HG03575 (cell line): ENCODE data around the gene POLK.
"Not testable (repeated sequence)": the region's sequence is repeated elsewhere in the genome, so short reads cannot be mapped to it uniquely, and the experiment has no call there.

ENCODE experiments used
- ATAC-seq: cut with Tn5 transposase; IDR thresholded peaks from one replicate; pipeline ENCODE4 v1.9.1; 2021; ENCODE audit not compliant: unreplicated experiment, insufficient number of reproducible peaks, low FRiP score; ENCODE audit errors: extremely low read depth

Gene POLK

GRCh38 chr5:75509546-75509945 is 2.1 kb upstream of the POLK start:
- ATAC-seq = no peak

- no peak for ATAC-seq
These were observed 1.7 kb upstream of the POLK start for GRCh38 chr5:75509956-75510355.

- ATAC-seq = no peak
These were observed 1.3 kb upstream of the POLK start for GRCh38 chr5:75510417-75510835.

- ATAC-seq = peak; percentile 8
These were observed 756 bp upstream of the POLK start for GRCh38 chr5:75510836-75511434.

- no peak for ATAC-seq
These were observed 838 bp downstream of the POLK start for GRCh38 chr5:75512383-75513074.

- no peak for ATAC-seq
These were observed 2.1 kb downstream of the POLK start for GRCh38 chr5:75513841-75514240.

- no peak for ATAC-seq
These were observed 2.6 kb downstream of the POLK start for GRCh38 chr5:75514323-75514722.

GRCh38 chr5:75519761-75520160 is 8.1 kb downstream of the POLK start:
- no peak for ATAC-seq

GRCh38 chr5:75521195-75521594 is 9.5 kb downstream of the POLK start:
- no peak for ATAC-seq

GRCh38 chr5:75522025-75522424 is 10.3 kb downstream of the POLK start:
- ATAC-seq = no peak

GRCh38 chr5:75522542-75522941 is 10.9 kb downstream of the POLK start:
- no peak for ATAC-seq

- no peak for ATAC-seq
These were observed 11.6 kb downstream of the POLK start for GRCh38 chr5:75523275-75523674.

- peak; percentile 55 for ATAC-seq
These were observed 12.4 kb downstream of the POLK start for GRCh38 chr5:75524071-75524470.

- ATAC-seq = no peak
These were observed 12.9 kb downstream of the POLK start for GRCh38 chr5:75524591-75524990.

GRCh38 chr5:75525344-75525743 is 13.7 kb downstream of the POLK start:
- ATAC-seq = no peak

- no peak for ATAC-seq
These were observed 14.4 kb downstream of the POLK start for GRCh38 chr5:75526070-75526469.

GRCh38 chr5:75529185-75529584 is 17.5 kb downstream of the POLK start:
- no peak for ATAC-seq

- no peak for ATAC-seq
These were observed 20.5 kb downstream of the POLK start for GRCh38 chr5:75532190-75532589.

- not testable (repeated sequence) for ATAC-seq
These were observed 22.0 kb downstream of the POLK start for GRCh38 chr5:75533716-75534115.

GRCh38 chr5:75534734-75535133 is 23.0 kb downstream of the POLK start:
- no peak for ATAC-seq

GRCh38 chr5:75536147-75536546 is 24.5 kb downstream of the POLK start:
- ATAC-seq = no peak
